ENCODE measurements around the gene GRIK2.

Gene GRIK2

GRCh38 chr6:101666256-101666655 is 272.7 kb downstream of the GRIK2 start:
- Histone ChIP-seq H3K14ac (ENCODE audit: low read length) (no peak overlapping the region), H3K9ac (ENCODE audit: low read length) (no peak overlapping the region), H3K18ac (ENCODE audit: low read length) (no peak overlapping the region), H3K79me1 (ENCODE audit: low read length) (no peaks in the 10 kb centered on the region), H4K12ac (ENCODE audit: low read depth, low read length) (no peak overlapping the region), H3K79me2 (ENCODE audit: control insufficient read depth, insufficient read depth, low read length, poor library complexity) (no peaks in the 10 kb centered on the region), H3K4ac (ENCODE audit: low read depth, low read length) (no peak overlapping the region), H3K4me2 (ENCODE audit: low read length) (no peak overlapping the region), H2AK5ac (ENCODE audit: low read length) (no peak overlapping the region), H3K4me1 (ENCODE audit: control insufficient read depth in 1 of 2, insufficient read depth in 2 of 2, low read length in 2 of 2) (no peaks in the 10 kb centered on the region), H2BK120ac (ENCODE audit: insufficient read depth, low read length, poor library complexity) (no peak overlapping the region), H3K9me3 (ENCODE audit: insufficient read depth, low read depth, low read length) (no peaks in the 10 kb centered on the region), H3K27me3 (ENCODE audit: insufficient read depth, low read length) (no peaks in the 10 kb centered on the region), H2AFZ (ENCODE audit: insufficient read depth, low read length, poor library complexity) (no peak overlapping the region), H3K4me3 (ENCODE audit: low read depth, low read length) (no peak overlapping the region), H3K36me3 (ENCODE audit: control insufficient read depth in 1 of 2, insufficient read depth in 2 of 2, low read length in 2 of 2) (no peaks in the 10 kb centered on the region), H4K8ac (ENCODE audit: low read depth, low read length) (no peak overlapping the region), H2BK5ac (ENCODE audit: low read depth, low read length, poor library complexity) (no peak overlapping the region), H4K91ac (ENCODE audit: low read depth, low read length) (no peak overlapping the region), H2BK12ac (ENCODE audit: low read length) (no peak overlapping the region), H3K23ac (ENCODE audit: low read length) (no peak overlapping the region), H3K27ac (ENCODE audit: low read depth, low read length) (no peak overlapping the region)
- no peak for DNase-seq
- no CpG with 5 or more reads among the region's 1 CpG for WGBS (ENCODE audit: extremely low coverage, insufficient coverage, insufficient read length)

- no peak overlapping the region for H3K4me2 ChIP-seq (ENCODE audit: low read length)
- H2AK5ac ChIP-seq (ENCODE audit: low read length), result no peak overlapping the region
- no peak overlapping the region for H2AFZ ChIP-seq (ENCODE audit: insufficient read depth, low read length, poor library complexity)
- no peak overlapping the region for H4K91ac ChIP-seq (ENCODE audit: low read depth, low read length)
- no peak overlapping the region for H3K27ac ChIP-seq (ENCODE audit: low read depth, low read length)
- H2BK120ac ChIP-seq (ENCODE audit: insufficient read depth, low read length, poor library complexity), result no peak overlapping the region
- no peak overlapping the region for H3K23ac ChIP-seq (ENCODE audit: low read length)
- no peaks in the 10 kb centered on the region for H3K9me3 ChIP-seq (ENCODE audit: insufficient read depth, low read depth, low read length)
- H3K4me3 ChIP-seq (ENCODE audit: low read depth, low read length), result no peak overlapping the region
- no CpG with 5 or more reads among the region's 2 CpGs for WGBS (ENCODE audit: extremely low coverage, insufficient coverage, insufficient read length)
- DNase-seq, result no peak
- H3K18ac ChIP-seq (ENCODE audit: low read length), result no peak overlapping the region
- no peak overlapping the region for H4K12ac ChIP-seq (ENCODE audit: low read depth, low read length)
- no peak overlapping the region for H3K14ac ChIP-seq (ENCODE audit: low read length)
- no peak overlapping the region for H3K4ac ChIP-seq (ENCODE audit: low read depth, low read length)
- H4K8ac ChIP-seq (ENCODE audit: low read depth, low read length), result no peak overlapping the region
- H3K79me1 ChIP-seq (ENCODE audit: low read length), result no peaks in the 10 kb centered on the region
- H2BK12ac ChIP-seq (ENCODE audit: low read length), result no peak overlapping the region
- no peaks in the 10 kb centered on the region for H3K4me1 ChIP-seq (ENCODE audit: control insufficient read depth in 1 of 2, insufficient read depth in 2 of 2, low read length in 2 of 2)
- no peak overlapping the region for H2BK5ac ChIP-seq (ENCODE audit: low read depth, low read length, poor library complexity)
- no peaks in the 10 kb centered on the region for H3K36me3 ChIP-seq (ENCODE audit: control insufficient read depth in 1 of 2, insufficient read depth in 2 of 2, low read length in 2 of 2)
- no peaks in the 10 kb centered on the region for H3K79me2 ChIP-seq (ENCODE audit: control insufficient read depth, insufficient read depth, low read length, poor library complexity)
- H3K27me3 ChIP-seq (ENCODE audit: insufficient read depth, low read length), result no peaks in the 10 kb centered on the region
- H3K9ac ChIP-seq (ENCODE audit: low read length), result no peak overlapping the region
Measured at GRCh38 chr6:101668496-101669030, 275.1 kb downstream of the GRIK2 start.

GRCh38 chr6:101676187-101676586 is 282.7 kb downstream of the GRIK2 start:
- no peak overlapping the region for H4K8ac ChIP-seq (ENCODE audit: low read depth, low read length)
- no peak overlapping the region for H3K4me3 ChIP-seq (ENCODE audit: low read depth, low read length)
- H4K91ac ChIP-seq (ENCODE audit: low read depth, low read length), result no peak overlapping the region
- no peaks in the 10 kb centered on the region for H3K27me3 ChIP-seq (ENCODE audit: insufficient read depth, low read length)
- no peak overlapping the region for H4K12ac ChIP-seq (ENCODE audit: low read depth, low read length)
- H3K4me1 ChIP-seq (ENCODE audit: control insufficient read depth in 1 of 2, insufficient read depth in 2 of 2, low read length in 2 of 2), result no peaks in the 10 kb centered on the region
- H3K79me2 ChIP-seq (ENCODE audit: control insufficient read depth, insufficient read depth, low read length, poor library complexity), result no peaks in the 10 kb centered on the region
- H2AFZ ChIP-seq (ENCODE audit: insufficient read depth, low read length, poor library complexity), result no peak overlapping the region
- H3K23ac ChIP-seq (ENCODE audit: low read length), result no peak overlapping the region
- no peak overlapping the region for H2AK5ac ChIP-seq (ENCODE audit: low read length)
- DNase-seq, result no peak
- no peak overlapping the region for H2BK120ac ChIP-seq (ENCODE audit: insufficient read depth, low read length, poor library complexity)
- no CpG with 5 or more reads among the region's 2 CpGs for WGBS (ENCODE audit: extremely low coverage, insufficient coverage, insufficient read length)
- no peak overlapping the region for H3K4me2 ChIP-seq (ENCODE audit: low read length)
- H2BK5ac ChIP-seq (ENCODE audit: low read depth, low read length, poor library complexity), result no peak overlapping the region
- H3K18ac ChIP-seq (ENCODE audit: low read length), result no peak overlapping the region
- H2BK12ac ChIP-seq (ENCODE audit: low read length), result no peak overlapping the region
- no peak overlapping the region for H3K4ac ChIP-seq (ENCODE audit: low read depth, low read length)
- H3K27ac ChIP-seq (ENCODE audit: low read depth, low read length), result no peak overlapping the region
- H3K79me1 ChIP-seq (ENCODE audit: low read length), result no peaks in the 10 kb centered on the region
- H3K14ac ChIP-seq (ENCODE audit: low read length), result no peak overlapping the region
- H3K36me3 ChIP-seq (ENCODE audit: control insufficient read depth in 1 of 2, insufficient read depth in 2 of 2, low read length in 2 of 2), result no peaks in the 10 kb centered on the region
- no peaks in the 10 kb centered on the region for H3K9me3 ChIP-seq (ENCODE audit: insufficient read depth, low read depth, low read length)
- H3K9ac ChIP-seq (ENCODE audit: low read length), result no peak overlapping the region

GRCh38 chr6:101682937-101683336 is 289.4 kb downstream of the GRIK2 start:
- H3K4me3 ChIP-seq (ENCODE audit: low read depth, low read length), result no peak overlapping the region
- no peak overlapping the region for H2BK5ac ChIP-seq (ENCODE audit: low read depth, low read length, poor library complexity)
- H4K91ac ChIP-seq (ENCODE audit: low read depth, low read length), result no peak overlapping the region
- DNase-seq, result no peak
- no peaks in the 10 kb centered on the region for H3K9me3 ChIP-seq (ENCODE audit: insufficient read depth, low read depth, low read length)
- H2BK120ac ChIP-seq (ENCODE audit: insufficient read depth, low read length, poor library complexity), result no peak overlapping the region
- H2BK12ac ChIP-seq (ENCODE audit: low read length), result no peak overlapping the region
- H3K18ac ChIP-seq (ENCODE audit: low read length), result no peak overlapping the region
- no peaks in the 10 kb centered on the region for H3K79me2 ChIP-seq (ENCODE audit: control insufficient read depth, insufficient read depth, low read length, poor library complexity)
- H3K27me3 ChIP-seq (ENCODE audit: insufficient read depth, low read length), result no peaks in the 10 kb centered on the region
- H3K4me1 ChIP-seq (ENCODE audit: control insufficient read depth in 1 of 2, insufficient read depth in 2 of 2, low read length in 2 of 2), result no peaks in the 10 kb centered on the region
- no peaks in the 10 kb centered on the region for H3K79me1 ChIP-seq (ENCODE audit: low read length)
- no peak overlapping the region for H3K4me2 ChIP-seq (ENCODE audit: low read length)
- no CpG with 5 or more reads among the region's 5 CpGs for WGBS (ENCODE audit: extremely low coverage, insufficient coverage, insufficient read length)
- no peak overlapping the region for H2AK5ac ChIP-seq (ENCODE audit: low read length)
- no peak overlapping the region for H4K12ac ChIP-seq (ENCODE audit: low read depth, low read length)
- no peak overlapping the region for H4K8ac ChIP-seq (ENCODE audit: low read depth, low read length)
- no peak overlapping the region for H3K14ac ChIP-seq (ENCODE audit: low read length)
- H3K36me3 ChIP-seq (ENCODE audit: control insufficient read depth in 1 of 2, insufficient read depth in 2 of 2, low read length in 2 of 2), result no peaks in the 10 kb centered on the region
- H3K23ac ChIP-seq (ENCODE audit: low read length), result no peak overlapping the region
- no peak overlapping the region for H3K9ac ChIP-seq (ENCODE audit: low read length)
- no peak overlapping the region for H3K27ac ChIP-seq (ENCODE audit: low read depth, low read length)
- H3K4ac ChIP-seq (ENCODE audit: low read depth, low read length), result no peak overlapping the region
- H2AFZ ChIP-seq (ENCODE audit: insufficient read depth, low read length, poor library complexity), result no peak overlapping the region

All from trophoblast cell (in vitro differentiated cells and primary cell).